Chondrocyte (in vitro differentiated cells): Measurements from ENCODE around the gene SPNS3. TPM values are rescaled to one million over a fixed set of nuclear protein-coding genes. Genes with fewer than 3 reads are reported as not detected.

Source experiments
- DNase-seq: peaks from one replicate; pipeline ENCODE4 v3.0.0; 2021; ENCODE audit warnings: mixed read lengths, low spot score
- H3K27ac Mint-ChIP-seq: one replicate; pipeline ENCODE4 v1.8.0; 2021; ENCODE audit warnings: mild to moderate bottlenecking, moderate library complexity, mixed read lengths; ENCODE audit not compliant: unreplicated experiment
- H3K27me3 Mint-ChIP-seq: 2 replicates; pipeline ENCODE4 v1.8.0; 2021; ENCODE audit warnings: low read depth, mixed read lengths
- H3K36me3 Mint-ChIP-seq: 2 replicates; pipeline ENCODE4 v1.8.0; 2021; ENCODE audit warnings: low read depth, mixed read lengths
- H3K4me1 Mint-ChIP-seq: 2 replicates; pipeline ENCODE4 v1.8.0; 2021; ENCODE audit warnings: low read depth, mild to moderate bottlenecking, mixed read lengths
- H3K4me3 Mint-ChIP-seq: one replicate; pipeline ENCODE4 v1.8.0; 2021; ENCODE audit warnings: mild to moderate bottlenecking, moderate library complexity, mixed read lengths; ENCODE audit not compliant: unreplicated experiment
- H3K9me3 Mint-ChIP-seq: 2 replicates; pipeline ENCODE4 v1.8.0; 2021; ENCODE audit warnings: low read depth, mixed read lengths
- CTCF ChIP-seq: fragments of 200-600 bp; sonication (generic); IDR thresholded peaks from 2 replicates; pipeline ENCODE4 v1.5.0; 2021; ENCODE audit warnings: antibody characterized with exemption, mild to moderate bottlenecking, moderate library complexity
- total RNA-seq: library from RNA; stranded (reverse); gene quantifications from 3 replicates; pipeline ENCODE4 v1.2.1, GENCODE V29; 2021

The SPNS3 gene
- total RNA-seq, 1 donor from 2014 or later: not detected

GRCh38 chr17:4475463-4475862 is 41.7 kb downstream of the SPNS3 start:
- H3K4me3 Mint-ChIP-seq: no peak overlapping the region
- no peak for TF ChIP-seq CTCF
- H3K36me3 Mint-ChIP-seq: no peaks in the 10 kb centered on the region
- no peak overlapping the region for H3K27ac Mint-ChIP-seq
- no peaks in the 10 kb centered on the region for H3K9me3 Mint-ChIP-seq
- peaks cover 11% of the 10 kb centered on the region for H3K4me1 Mint-ChIP-seq
- DNase-seq: no peak
- peaks cover 6% of the 10 kb centered on the region for H3K27me3 Mint-ChIP-seq

GRCh38 chr17:4476017-4476416 is 42.3 kb downstream of the SPNS3 start:
- H3K27me3 Mint-ChIP-seq: peaks cover 7% of the 10 kb centered on the region
- TF ChIP-seq CTCF: no peak
- H3K4me1 Mint-ChIP-seq: peaks cover 14% of the 10 kb centered on the region
- no peaks in the 10 kb centered on the region for H3K36me3 Mint-ChIP-seq
- no peaks in the 10 kb centered on the region for H3K9me3 Mint-ChIP-seq
- no peak overlapping the region for H3K27ac Mint-ChIP-seq
- H3K4me3 Mint-ChIP-seq: no peak overlapping the region
- no peak for DNase-seq

GRCh38 chr17:4476511-4477070 is 42.9 kb downstream of the SPNS3 start:
- Mint-ChIP-seq H3K27ac (no peak overlapping the region), H3K9me3 (no peaks in the 10 kb centered on the region), H3K36me3 (no peaks in the 10 kb centered on the region), H3K4me3 (no peak overlapping the region), H3K27me3 (peaks cover 8% of the 10 kb centered on the region), H3K4me1 (peaks cover 18% of the 10 kb centered on the region)
- no peak for TF ChIP-seq CTCF
- no peak for DNase-seq

GRCh38 chr17:4477255-4477791 is 43.6 kb downstream of the SPNS3 start:
- no peak overlapping the region for H3K4me3 Mint-ChIP-seq
- H3K27ac Mint-ChIP-seq: no peak overlapping the region

GRCh38 chr17:4478318-4478830 is 44.6 kb downstream of the SPNS3 start:
- DNase-seq: no peak
- no peaks in the 10 kb centered on the region for H3K36me3 Mint-ChIP-seq
- no peak overlapping the region for H3K27ac Mint-ChIP-seq
- peaks cover 5% of the 10 kb centered on the region for H3K27me3 Mint-ChIP-seq
- H3K4me3 Mint-ChIP-seq: no peak overlapping the region
- TF ChIP-seq CTCF: no peak
- peaks cover 18% of the 10 kb centered on the region for H3K4me1 Mint-ChIP-seq
- no peaks in the 10 kb centered on the region for H3K9me3 Mint-ChIP-seq

More at GRCh38 chr17:4477255-4477791, 43.6 kb downstream of the SPNS3 start:
- DNase-seq: no peak
- H3K9me3 Mint-ChIP-seq: no peaks in the 10 kb centered on the region
- no peak for TF ChIP-seq CTCF
- H3K27me3 Mint-ChIP-seq: peaks cover 5% of the 10 kb centered on the region
- H3K4me1 Mint-ChIP-seq: peaks cover 18% of the 10 kb centered on the region
- no peaks in the 10 kb centered on the region for H3K36me3 Mint-ChIP-seq
